H9 (cell line): ENCODE results near the gene CEBPG. TPM values are rescaled to one million over a fixed set of nuclear protein-coding genes. Genes with fewer than 3 reads are reported as not detected.

Experiments used
- DNase-seq: peaks from one replicate; pipeline ENCODE4 v3.0.0-alpha.2; 2017
- H2AFZ ChIP-seq: one replicate; pipeline ENCODE4 v1.6.1; 2013; ENCODE audit warnings: mild to moderate bottlenecking, low read length, control low read depth, moderate library complexity
- H2AK5ac ChIP-seq: 2 replicates; pipeline ENCODE4 v1.6.1; 2013; ENCODE audit warnings: low read length, control low read depth, mixed read lengths; ENCODE audit not compliant: insufficient read length
- H2BK120ac ChIP-seq: one replicate; pipeline ENCODE4 v1.6.1; 2013; ENCODE audit warnings: low read depth, mild to moderate bottlenecking, low read length, control low read depth, inconsistent platforms; ENCODE audit not compliant: poor library complexity, severe bottlenecking
- H2BK12ac ChIP-seq: 2 replicates; pipeline ENCODE4 v1.6.1; 2013; ENCODE audit warnings: low read length, control low read depth, mixed read lengths, low read depth; ENCODE audit not compliant: insufficient read length
- H2BK15ac ChIP-seq: 2 replicates; pipeline ENCODE4 v1.6.1; 2013; ENCODE audit warnings: low read depth, low read length, control low read depth
- H2BK20ac ChIP-seq: one replicate; pipeline ENCODE4 v1.6.1; 2013; ENCODE audit warnings: low read depth, mild to moderate bottlenecking, low read length, control low read depth, inconsistent platforms; ENCODE audit not compliant: poor library complexity, severe bottlenecking
- H2BK5ac ChIP-seq: 2 replicates; pipeline ENCODE4 v1.6.1; 2013; ENCODE audit warnings: low read length, control low read depth, mixed read lengths; ENCODE audit not compliant: insufficient read length
- H3K14ac ChIP-seq: 2 replicates; pipeline ENCODE4 v1.6.1; 2013; ENCODE audit warnings: low read length, control low read depth; ENCODE audit not compliant: insufficient read depth
- H3K18ac ChIP-seq: 2 replicates; pipeline ENCODE4 v1.6.1; 2013; ENCODE audit warnings: low read depth, mild to moderate bottlenecking, mixed read lengths, low read length, control low read depth; ENCODE audit not compliant: insufficient read length
- H3K23ac ChIP-seq: 2 replicates; pipeline ENCODE4 v1.6.1; 2013; ENCODE audit warnings: low read length, control low read depth, mixed read lengths, low read depth; ENCODE audit not compliant: insufficient read length
- H3K23me2 ChIP-seq: 2 replicates; pipeline ENCODE4 v1.6.1; 2013; ENCODE audit warnings: low read depth, mild to moderate bottlenecking, mixed read lengths, low read length, control low read depth; ENCODE audit not compliant: insufficient read length, poor library complexity, severe bottlenecking
- H3K27ac ChIP-seq: 2 replicates; pipeline ENCODE4 v1.5.1; 2013; ENCODE audit warnings: low read length, control low read depth, mixed read lengths, low read depth; ENCODE audit not compliant: insufficient read length
- H3K27me3 ChIP-seq: 2 replicates; pipeline ENCODE4 v1.6.1; 2013; ENCODE audit warnings: low read length, control low read depth, inconsistent platforms; ENCODE audit not compliant: insufficient read depth
- H3K4ac ChIP-seq: 2 replicates; pipeline ENCODE4 v1.6.1; 2013; ENCODE audit warnings: low read depth, mild to moderate bottlenecking, control low read depth, inconsistent platforms, low read length, moderate library complexity
- H3K4me1 ChIP-seq: 2 replicates; pipeline ENCODE4 v1.6.1; 2013; ENCODE audit warnings: low read length, control low read depth, inconsistent platforms; ENCODE audit not compliant: insufficient read depth
- H3K4me2 ChIP-seq: 2 replicates; pipeline ENCODE4 v1.6.1; 2013; ENCODE audit warnings: low read length, control low read depth, mixed read lengths; ENCODE audit not compliant: insufficient read length, insufficient read depth
- H3K56ac ChIP-seq: 2 replicates; pipeline ENCODE4 v1.6.1; 2013; ENCODE audit warnings: low read depth, mild to moderate bottlenecking, mixed read lengths, low read length, control low read depth; ENCODE audit not compliant: insufficient read length
- H3K79me1 ChIP-seq: 2 replicates; pipeline ENCODE4 v1.6.1; 2013; ENCODE audit warnings: low read depth, mild to moderate bottlenecking, moderate library complexity, low read length, control low read depth, inconsistent platforms; ENCODE audit not compliant: insufficient read depth, poor library complexity, severe bottlenecking
- H3K79me2 ChIP-seq: 2 replicates; pipeline ENCODE4 v1.6.1; 2013; ENCODE audit warnings: low read length, control low read depth, inconsistent platforms; ENCODE audit not compliant: insufficient read depth
- H3K9ac ChIP-seq: 2 replicates; pipeline ENCODE4 v1.6.1; 2013; ENCODE audit warnings: low read length, control low read depth, mixed read lengths; ENCODE audit not compliant: insufficient read length; ENCODE audit errors: extremely low read depth
- H3K9me3 ChIP-seq: one replicate; pipeline ENCODE4 v1.6.1; 2013; ENCODE audit warnings: low read depth, low read length, inconsistent platforms; ENCODE audit not compliant: control insufficient read depth
- H3T11ph ChIP-seq: one replicate; pipeline ENCODE4 v1.6.1; 2013; ENCODE audit warnings: mild to moderate bottlenecking, low read length, control low read depth, inconsistent platforms
- H4K20me1 ChIP-seq: one replicate; pipeline ENCODE4 v1.6.1; 2013; ENCODE audit not compliant: control insufficient read depth, insufficient read length, insufficient read depth
- H4K5ac ChIP-seq: 2 replicates; pipeline ENCODE4 v1.6.1; 2013; ENCODE audit warnings: low read depth, mild to moderate bottlenecking, mixed read lengths, low read length, control low read depth; ENCODE audit not compliant: insufficient read length
- H4K8ac ChIP-seq: replicated peaks from 2 replicates; pipeline ENCODE4 v1.6.1; 2013; ENCODE audit warnings: low read length, control low read depth, mixed read lengths, low read depth; ENCODE audit not compliant: insufficient read length
- H4K91ac ChIP-seq: 2 replicates; pipeline ENCODE4 v1.6.1; 2013; ENCODE audit warnings: low read depth, mild to moderate bottlenecking, moderate library complexity, mixed read lengths, low read length, control low read depth; ENCODE audit not compliant: insufficient read length
- H3K27ac Mint-ChIP-seq, 3 experiments: 2 replicates in 2 of 3; 3 replicates in 1 of 3; pipeline ENCODE4 v1.8.0; 2020 to 2021; ENCODE audit warnings: mixed read lengths in 3 of 3, mild to moderate bottlenecking in 1 of 3, moderate library complexity in 1 of 3
- H3K27me3 Mint-ChIP-seq: 2 replicates; pipeline ENCODE4 v1.8.0; 2021; ENCODE audit warnings: low read depth, mild to moderate bottlenecking, moderate library complexity, mixed read lengths
- H3K36me3 Mint-ChIP-seq, 3 experiments: 2 replicates in 2 of 3; 3 replicates in 1 of 3; pipeline ENCODE4 v1.8.0; 2020 to 2021; ENCODE audit warnings: low read depth in 3 of 3, mixed read lengths in 3 of 3; ENCODE audit not compliant: insufficient read depth in 1 of 3
- H3K4me1 Mint-ChIP-seq, 2 experiments: 2 replicates each; pipeline ENCODE4 v1.8.0; 2020; ENCODE audit warnings: mixed read lengths in 2 of 2
- H3K4me3 Mint-ChIP-seq, 2 experiments: 2 replicates in 1 of 2; 3 replicates in 1 of 2; pipeline ENCODE4 v1.8.0; 2020 to 2021; ENCODE audit warnings: mild to moderate bottlenecking in 2 of 2, mixed read lengths in 2 of 2, moderate library complexity in 1 of 2
- H3K9me3 Mint-ChIP-seq, 2 experiments: 2 replicates in 1 of 2; 3 replicates in 1 of 2; pipeline ENCODE4 v1.8.0; 2020; ENCODE audit warnings: mild to moderate bottlenecking in 2 of 2, mixed read lengths in 2 of 2, moderate library complexity in 1 of 2
- CTCF ChIP-seq: fragments of 200-600 bp; sonication (generic); conservative IDR thresholded peaks from 3 replicates; pipeline ENCODE4 v1.8.0; 2021; ENCODE audit warnings: antibody characterized with exemption, mild to moderate bottlenecking
- WGBS: extraction: QIAGEN DNeasy Blood & Tissue Kit; methylation state at CpG from one replicate; pipeline ENCODE4 v1.1.7; 2013; ENCODE audit warnings: missing lambda C conversion rate, low lambda C conversion rate, mixed read lengths; ENCODE audit not compliant: insufficient read length; ENCODE audit errors: extremely low coverage; 5-methylcytosine and 5-hydroxymethylcytosine counted together
- total RNA-seq: library from RNA; stranded (reverse); gene quantifications from 2 replicates; pipeline ENCODE4 v1.2.1, GENCODE V29; 2021

The CEBPG gene
- total RNA-seq, 1 experiment from 2014 or later: 33.7 TPM

GRCh38 chr19:33420821-33421220, 47.3 kb downstream of the CEBPG start:
- Histone ChIP-seq H4K8ac (no peak overlapping the region), H2BK20ac (no peak overlapping the region), H3K27me3 (no peaks in the 10 kb centered on the region), H3K18ac (no peak overlapping the region), H4K5ac (no peak overlapping the region), H2AFZ (no peak overlapping the region), H3K27ac (no peak overlapping the region), H3T11ph (no peak overlapping the region), H3K4me1 (no peaks in the 10 kb centered on the region), H2AK5ac (no peak overlapping the region), H3K79me2 (no peaks in the 10 kb centered on the region), H3K4me2 (no peak overlapping the region), H3K9ac (no peak overlapping the region), H2BK15ac (no peak overlapping the region), H3K23ac (no peak overlapping the region), H3K14ac (no peak overlapping the region), H2BK120ac (no peak overlapping the region), H4K20me1 (no peaks in the 10 kb centered on the region), H3K9me3 (no peaks in the 10 kb centered on the region), H4K91ac (no peak overlapping the region), H2BK12ac (no peak overlapping the region), H3K56ac (no peak overlapping the region), H2BK5ac (no peak overlapping the region), H3K23me2 (no peaks in the 10 kb centered on the region), H3K79me1 (no peaks in the 10 kb centered on the region), H3K4ac (no peak overlapping the region)
- no peaks in the 10 kb centered on the region for H3K9me3 Mint-ChIP-seq
- no peaks in the 10 kb centered on the region for H3K27me3 Mint-ChIP-seq
- no CpG with 5 or more reads among the region's 9 CpGs for WGBS
- peaks cover 4 to 15% of the 10 kb centered on the region in 2 experiments for H3K4me1 Mint-ChIP-seq
- peaks cover 0 to 3% (median 0%) of the 10 kb centered on the region in 3 experiments; a peak in 1 of 7 replicates for H3K36me3 Mint-ChIP-seq
- no peak overlapping the region for H3K27ac Mint-ChIP-seq
- no peak for TF ChIP-seq CTCF
- H3K4me3 Mint-ChIP-seq: no peak overlapping the region
- no peak for DNase-seq
